Dermis microvascular lymphatic vessel endothelial cell (primary cell): ENCODE results near the gene SDSL. TPM values are rescaled to one million over a fixed set of nuclear protein-coding genes. Genes with fewer than 3 reads are reported as not detected.

ENCODE experiments used
- DNase-seq, 2 donors: peaks; one replicate each; pipeline versions ENCODE4 v3.0.0 to v3.0.0-alpha.2; 2010; ENCODE audit warnings: low read depth in 2 of 2
- total RNA-seq: library from RNA; depleted of rRNA; stranded (reverse); fragments of >200 nt; gene quantifications from 2 replicates; pipeline ENCODE4 v1.2.1, GENCODE V29; 2014

SDSL gene
- total RNA-seq, 1 donor from 2014 or later: 3.3 TPM

GRCh38 chr12:113420996-113421595 lies 1.1 kb upstream of the SDSL start:
- no peak for DNase-seq

GRCh38 chr12:113422886-113423669 lies 898 bp downstream of the SDSL start:
- no peak for DNase-seq

DNA sequence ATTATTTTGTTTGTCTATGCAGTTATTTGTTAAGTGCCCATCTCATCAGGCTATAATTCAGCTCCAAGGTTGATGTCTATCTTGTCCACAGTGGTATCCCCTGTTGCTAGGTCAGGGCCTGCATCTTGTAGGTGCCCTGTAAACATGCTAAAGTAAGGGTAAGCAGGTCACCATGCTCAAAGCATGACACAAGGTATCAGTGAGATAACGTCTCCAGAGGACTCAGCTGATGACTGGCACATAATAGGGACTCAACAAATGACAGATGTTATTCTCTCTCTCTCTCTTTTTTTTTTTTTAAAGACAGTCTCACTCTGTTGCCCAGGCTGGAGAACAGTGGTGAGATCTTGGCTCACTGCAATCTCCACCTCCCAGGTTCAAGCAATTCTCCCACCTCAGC lies 2.3 kb downstream of the SDSL start:
- no peak for DNase-seq

- DNase-seq: peak; percentile 14 to 57
Observed at GRCh38 chr12:113424915-113425823, 3.0 kb downstream of the SDSL start.

DNA sequence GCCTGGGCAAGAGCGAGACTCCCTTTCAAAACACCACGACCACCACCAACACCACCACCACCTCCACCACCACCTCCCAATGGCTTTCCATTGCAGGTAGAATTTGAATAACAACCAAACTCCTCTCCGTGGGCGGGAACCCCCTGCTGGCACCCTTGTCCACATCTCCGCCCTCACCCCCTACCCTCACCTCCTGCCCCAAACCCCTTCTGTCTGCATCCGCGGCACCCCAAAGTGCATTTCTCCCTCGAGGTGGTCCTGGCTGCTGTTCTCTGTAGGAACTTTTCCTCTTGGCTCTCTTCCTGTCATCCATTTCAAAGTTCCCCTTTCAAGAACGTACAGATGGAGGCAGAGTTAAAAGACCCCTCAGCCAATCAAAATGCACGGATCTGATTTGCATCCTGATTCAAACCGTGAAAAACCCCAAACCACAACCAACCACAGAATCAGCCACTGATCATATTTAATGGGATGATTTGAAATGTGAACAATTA lies 3.8 kb downstream of the SDSL start:
- no peak for DNase-seq

DNA sequence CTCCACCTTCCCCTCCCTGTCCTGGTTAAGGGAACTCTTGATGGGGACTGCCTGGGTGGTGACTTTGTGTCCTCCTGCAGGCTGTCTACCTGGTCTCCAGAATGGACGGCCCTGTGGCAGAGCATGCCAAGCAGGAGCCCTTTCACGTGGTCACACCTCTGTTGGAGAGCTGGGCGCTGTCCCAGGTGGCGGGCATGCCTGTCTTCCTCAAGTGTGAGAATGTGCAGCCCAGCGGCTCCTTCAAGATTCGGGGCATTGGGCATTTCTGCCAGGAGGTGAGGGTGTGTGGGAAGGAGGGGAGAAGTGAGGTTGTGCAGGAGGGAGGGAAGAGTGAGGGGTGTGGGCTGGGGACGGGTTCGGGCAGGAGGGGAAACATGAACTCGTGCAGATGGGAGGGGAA lies 5.7 kb downstream of the SDSL start:
- DNase-seq: no peak

- no peak for DNase-seq
Observed at GRCh38 chr12:113428482-113428881, 6.3 kb downstream of the SDSL start.

- no peak for DNase-seq
Observed at GRCh38 chr12:113432986-113433385, 10.8 kb downstream of the SDSL start.

DNA sequence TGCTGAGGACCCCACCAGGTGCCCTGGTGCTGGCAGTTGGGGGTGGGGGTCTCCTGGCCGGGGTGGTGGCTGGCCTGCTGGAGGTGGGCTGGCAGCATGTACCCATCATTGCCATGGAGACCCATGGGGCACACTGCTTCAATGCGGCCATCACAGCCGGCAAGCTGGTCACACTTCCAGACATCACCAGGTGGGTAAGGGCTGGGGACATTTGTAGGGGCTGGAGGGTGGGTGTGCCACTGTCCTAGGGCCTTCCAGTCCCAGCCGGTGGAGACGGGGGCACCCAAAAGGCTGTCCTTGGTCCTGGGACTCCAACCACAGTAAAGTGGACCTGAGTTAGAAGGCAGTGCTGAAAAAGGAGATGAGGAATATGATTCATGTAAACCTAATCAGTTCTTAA lies 13.2 kb downstream of the SDSL start:
- DNase-seq: no peak

DNA sequence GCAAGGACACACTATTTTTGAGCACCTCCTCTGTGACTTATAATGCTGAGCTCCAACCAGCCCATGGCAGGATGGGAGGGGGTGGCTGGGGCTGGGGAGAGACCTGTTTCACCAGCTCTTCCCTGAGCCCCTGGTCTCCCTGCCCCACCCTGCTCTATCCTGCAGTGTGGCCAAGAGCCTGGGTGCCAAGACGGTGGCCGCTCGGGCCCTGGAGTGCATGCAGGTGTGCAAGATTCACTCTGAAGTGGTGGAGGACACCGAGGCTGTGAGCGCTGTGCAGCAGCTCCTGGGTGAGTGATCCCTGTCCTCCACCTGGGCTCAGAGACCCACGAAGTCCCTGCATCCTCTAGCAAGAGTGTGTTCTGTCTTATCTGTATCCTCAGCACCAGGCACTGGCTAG lies 14.4 kb downstream of the SDSL start:
- no peak for DNase-seq

DNA sequence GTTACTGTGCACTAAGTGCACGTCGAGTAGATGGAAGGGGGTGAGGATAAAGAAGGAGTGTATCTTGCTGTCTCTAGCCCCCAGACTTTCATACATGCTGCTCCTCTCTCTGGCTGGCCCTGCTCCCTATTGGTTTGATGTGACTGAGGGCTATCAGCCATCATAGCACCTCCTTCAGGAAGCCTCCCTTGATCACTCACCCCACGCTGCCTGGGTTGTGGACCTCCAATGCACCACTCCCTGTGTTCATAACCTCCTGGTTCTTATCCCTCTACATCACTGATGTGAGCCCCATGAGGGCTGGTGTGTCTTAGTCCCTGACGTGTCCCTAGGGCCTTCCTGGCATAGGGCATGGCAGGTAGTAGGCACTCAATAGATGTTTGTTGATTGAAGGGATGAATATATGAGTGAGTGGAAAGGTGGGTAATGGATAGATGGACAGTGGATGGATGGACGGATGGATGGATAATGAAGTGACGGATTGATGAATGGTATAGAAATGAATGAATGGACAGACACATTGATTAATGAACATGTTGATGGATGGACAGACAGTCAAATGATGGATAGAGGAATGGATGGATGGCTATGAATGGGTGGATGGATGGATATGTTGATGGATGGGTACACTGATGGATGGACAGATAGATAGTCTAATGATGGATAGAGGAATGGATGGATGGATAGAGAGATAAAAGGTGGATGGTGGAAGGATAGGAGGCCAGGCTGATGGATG lies 15.0 kb downstream of the SDSL start:
- no peak for DNase-seq

GRCh38 chr12:113437729-113438100 lies 15.5 kb downstream of the SDSL start:
- DNase-seq: no peak

GRCh38 chr12:113438523-113439300 lies 16.5 kb downstream of the SDSL start:
- DNase-seq: no peak

DNA sequence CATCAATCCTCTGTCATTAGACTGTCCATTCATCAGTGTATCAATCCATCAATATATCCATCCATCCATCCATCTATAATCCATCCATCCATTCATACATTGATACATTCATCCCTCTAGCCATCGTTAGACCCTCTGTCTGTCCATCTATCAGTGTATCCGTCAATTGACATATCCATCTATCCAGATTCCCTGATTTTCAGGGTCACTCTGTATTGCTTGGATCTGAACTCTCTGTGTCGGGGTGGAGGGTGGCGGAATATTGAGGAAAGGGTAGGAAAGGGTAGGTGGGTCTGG lies 17.1 kb downstream of the SDSL start:
- DNase-seq: no peak

DNA sequence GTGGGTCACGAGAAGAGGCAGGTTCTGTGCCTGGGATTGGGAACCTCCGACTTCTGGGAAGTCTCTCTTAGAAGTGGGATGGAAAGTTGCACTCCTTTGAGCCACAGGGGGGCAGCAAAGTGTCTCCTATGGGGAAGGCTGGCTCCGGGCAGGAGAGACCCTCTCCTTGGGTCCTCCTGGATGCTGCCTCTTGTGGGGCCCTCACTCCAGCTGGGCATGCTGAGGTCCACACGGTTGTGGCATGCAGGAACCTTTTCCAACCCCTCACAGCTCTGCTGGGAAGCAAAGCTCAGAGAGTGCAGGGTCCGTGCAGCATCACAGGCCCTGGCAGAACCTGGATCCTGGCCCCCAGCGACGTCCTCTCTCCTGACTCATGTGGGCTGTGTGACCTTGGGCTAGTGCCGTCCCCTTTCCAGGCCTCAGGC lies 17.4 kb downstream of the SDSL start:
- peak; percentile 5 to 51 for DNase-seq

DNA sequence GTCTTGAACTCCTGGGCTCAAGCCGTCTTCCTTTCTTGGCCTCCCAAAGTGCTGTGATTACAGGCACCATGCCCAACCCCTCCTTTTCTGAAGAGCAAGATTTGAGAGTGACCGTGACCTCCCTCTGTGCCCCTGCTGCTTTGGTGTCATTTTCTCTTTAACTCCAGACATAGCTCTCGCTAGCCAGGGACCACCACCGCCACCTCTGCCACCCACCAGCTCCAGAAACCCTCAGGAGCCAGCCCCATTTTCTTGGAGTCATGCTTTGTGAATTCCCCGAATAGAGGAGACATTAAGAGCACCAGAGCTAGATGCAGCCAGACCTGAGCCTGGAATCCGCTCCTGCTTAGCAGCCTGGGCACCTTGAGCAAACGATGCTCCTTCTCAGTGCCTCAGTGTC lies 18.2 kb downstream of the SDSL start:
- DNase-seq: no peak

GRCh38 chr12:113440947-113441782 lies 19.0 kb downstream of the SDSL start:
- no peak for DNase-seq

DNA sequence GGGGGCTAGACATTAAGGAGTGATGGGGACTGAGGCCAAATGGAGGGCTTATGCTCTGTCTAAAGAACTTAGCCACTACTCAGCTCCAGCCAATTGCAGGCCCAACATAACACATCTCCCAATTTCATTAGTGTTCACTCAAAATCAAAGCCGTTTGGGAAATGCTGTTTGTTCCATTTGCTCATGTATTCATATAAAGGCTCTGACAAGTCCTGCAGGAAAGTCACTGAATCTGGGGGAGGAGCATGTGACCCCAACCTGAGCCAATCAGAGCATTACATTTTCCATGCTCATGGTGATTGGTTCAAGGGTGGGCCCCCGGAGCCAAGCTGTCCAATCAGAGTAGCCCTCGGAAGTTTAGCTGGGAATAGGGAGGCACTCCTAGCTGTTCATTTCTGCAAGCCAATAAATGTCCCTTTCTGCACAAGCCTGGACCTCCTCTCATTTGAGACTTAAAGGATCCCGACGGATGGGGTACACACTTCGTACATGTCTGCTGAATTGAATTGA lies 20.9 kb downstream of the SDSL start:
- DNase-seq: no peak

- no peak for DNase-seq
Observed at GRCh38 chr12:113445544-113446171, 23.5 kb downstream of the SDSL start.
